RWPE1 (cell line): ENCODE data around the gene STAG1.
"Not testable (repeated sequence)": the region's sequence is repeated elsewhere in the genome, so short reads cannot be mapped to it uniquely, and the experiment has no call there.

Source experiments
- CTCF ChIA-PET: fragments of 350-600 bp; sonication (Branson Sonifier 250); formaldehyde crosslinking; extraction: SDS; loops from one replicate; lab custom pipeline; 2021; lab: Yijun Ruan, JAX
- POLR2A ChIA-PET: fragments of 400-600 bp; formaldehyde crosslinking; extraction: SDS; loops from one replicate; lab custom pipeline; 2020; ENCODE audit warnings: antibody characterized with exemption; ENCODE audit not compliant: low non-redundant PET; lab: Yijun Ruan, JAX
- DNase-seq: peaks from one replicate; pipeline ENCODE4 v3.0.0; 2012; ENCODE audit warnings: low spot score
- H3K27ac ChIP-seq: fragments of 450-650 bp; 2 replicates; pipeline ENCODE4 v1.5.1; 2017
- CTCF ChIP-seq: fragments of 450-650 bp; conservative IDR thresholded peaks from 2 replicates; pipeline ENCODE4 v1.5.1; 2017; ENCODE audit warnings: low read depth, mild to moderate bottlenecking

Gene STAG1

GRCh38 chr3:136753326-136753939 lies 1.3 kb upstream of the STAG1 start:
- no peak for DNase-seq
- H3K27ac ChIP-seq: peak overlapping the region; percentile 98
- CTCF ChIA-PET: interaction anchor here (0.5 to 2.2 kb wide), 6 partner anchors 108 to 362 kb away, joined by 3 to 17 read pairs (median 6); partner anchors contain the start of gene NCK1
- POLR2A ChIA-PET: interaction anchor here (1.2 to 1.8 kb wide), 2 partner anchors 204 to 261 kb away, joined by 3 to 7 read pairs; partner anchors contain the start of gene IL20RB
- TF ChIP-seq CTCF: no peak

- peak overlapping the region; percentile 98 for H3K27ac ChIP-seq
- POLR2A ChIA-PET: interaction anchor here (0.6 to 1.8 kb wide), 9 partner anchors 109 to 678 kb away, joined by 3 to 9 read pairs (median 4); partner anchors contain the start of genes IL20RB, MSL2 and NCK1
- peak; percentile 48 for TF ChIP-seq CTCF
- peak; percentile 93 for DNase-seq
- CTCF ChIA-PET: interaction anchor here (0.5 to 2.2 kb wide), 24 partner anchors 11 to 752 kb away, joined by 3 to 17 read pairs (median 4); partner anchors contain the start of genes IL20RB and NCK1
Observed at GRCh38 chr3:136752422-136753325, 496 bp upstream of the STAG1 start.

GRCh38 chr3:136751316-136752171 lies 634 bp downstream of the STAG1 start:
- POLR2A ChIA-PET: interaction anchor here (0.7 to 1.8 kb wide), 5 partner anchors 110 to 555 kb away, joined by 3 to 9 read pairs (median 7); partner anchors contain the start of genes MSL2 and NCK1
- TF ChIP-seq CTCF: no peak
- H3K27ac ChIP-seq: peak overlapping the region; percentile 98
- CTCF ChIA-PET: interaction anchor here (0.6 to 2.2 kb wide), 19 partner anchors 10 to 680 kb away, joined by 3 to 17 read pairs (median 3); partner anchors contain the start of genes IL20RB and NCK1
- peak; percentile 52 for DNase-seq

- ChIA-PET POLR2A (no interaction called here), CTCF (no interaction called here)
- peak overlapping the region; percentile 98 for H3K27ac ChIP-seq
- no peak for DNase-seq
- no peak for TF ChIP-seq CTCF
Observed at GRCh38 chr3:136750897-136751315, 1.3 kb downstream of the STAG1 start.

GRCh38 chr3:136750209-136750896 lies 1.8 kb downstream of the STAG1 start:
- H3K27ac ChIP-seq: no peak overlapping the region
- DNase-seq: no peak
- CTCF ChIA-PET: no interaction called here
- POLR2A ChIA-PET: interaction anchor here (0.6 kb wide), 1 partner anchor 21 kb away, joined by 3 read pairs; no protein-coding TSS in a partner anchor
- TF ChIP-seq CTCF: no peak

GRCh38 chr3:136749602-136750001 lies 2.6 kb downstream of the STAG1 start:
- H3K27ac ChIP-seq: peak overlapping the region; percentile 45
- POLR2A ChIA-PET: interaction anchor here (0.6 kb wide), 1 partner anchor 20 kb away, joined by 3 read pairs; no protein-coding TSS in a partner anchor
- CTCF ChIA-PET, DNase-seq: not testable (repeated sequence)
